Urinary bladder (tissue), 4 donors: ENCODE results near the gene TMPRSS2. TPM values are rescaled to one million over a fixed set of nuclear protein-coding genes. Genes with fewer than 3 reads are reported as not detected.

Experiments used
- DNase-seq: peaks from one replicate; pipeline ENCODE4 v3.0.0-alpha.2; 2015; ENCODE audit errors: extremely low spot score
- H3K27ac ChIP-seq: one replicate; pipeline ENCODE4 v1.5.1; 2013; ENCODE audit warnings: low read depth, mild to moderate bottlenecking, moderate library complexity
- H3K36me3 ChIP-seq: one replicate; pipeline ENCODE4 v1.6.1; 2013; ENCODE audit warnings: mild to moderate bottlenecking, moderate library complexity; ENCODE audit not compliant: insufficient read depth
- H3K4me1 ChIP-seq: one replicate; pipeline ENCODE4 v1.6.1; 2013; ENCODE audit warnings: mild to moderate bottlenecking, moderate library complexity; ENCODE audit not compliant: insufficient read depth
- H3K4me3 ChIP-seq: one replicate; pipeline ENCODE4 v1.5.1; 2013; ENCODE audit warnings: low read depth, low read length
- WGBS: extraction: QIAGEN DNeasy Blood & Tissue Kit; methylation state at CpG from one replicate; pipeline ENCODE4 v1.1.7; 2013; 5-methylcytosine and 5-hydroxymethylcytosine counted together
- polyA plus RNA-seq: library from polyadenylated mRNA; stranded (reverse); fragments of 200-250 nt; gene quantifications from one replicate; pipeline ENCODE4 v1.2.3, GENCODE V29; 2013
- total RNA-seq: library from RNA; depleted of rRNA; stranded (reverse); fragments of >200 nt; gene quantifications from one replicate; pipeline ENCODE4 v1.2.3, GENCODE V29; 2014
- donor health status: healthy with polysubstance abuse.
- donor health status: healthy.

TMPRSS2 gene
- total and polyA plus RNA-seq, 2 donors, result 5.1 to 27.1 TPM

DNA sequence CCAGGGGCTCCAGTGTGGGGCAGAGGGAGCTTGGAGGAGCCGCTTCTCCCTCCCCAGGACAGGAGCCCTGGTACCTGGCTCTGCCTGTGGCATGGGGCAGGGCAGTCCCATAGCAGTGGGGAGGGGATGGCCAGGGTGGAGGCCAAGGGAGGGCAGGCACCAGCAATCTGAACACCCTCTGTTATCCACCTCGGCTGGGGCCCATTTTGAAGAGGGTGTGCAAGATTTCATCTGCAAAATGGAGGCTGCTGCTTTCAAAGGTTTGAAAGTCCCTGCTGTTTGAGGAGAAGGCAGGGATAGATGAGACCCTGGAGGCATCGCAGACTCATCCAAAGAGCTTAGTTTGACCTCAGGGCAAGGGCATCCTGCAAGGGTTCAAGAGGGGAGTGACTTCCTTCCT, 15.2 kb upstream of the TMPRSS2 start:
- DNase-seq, result no peak
- Histone ChIP-seq H3K4me1 (no peaks in the 10 kb centered on the region), H3K36me3 (no peaks in the 10 kb centered on the region), H3K4me3 (no peak overlapping the region), H3K27ac (no peak overlapping the region)
- WGBS, result 91% methylated on average over 3 of the region's 3 CpGs

DNA sequence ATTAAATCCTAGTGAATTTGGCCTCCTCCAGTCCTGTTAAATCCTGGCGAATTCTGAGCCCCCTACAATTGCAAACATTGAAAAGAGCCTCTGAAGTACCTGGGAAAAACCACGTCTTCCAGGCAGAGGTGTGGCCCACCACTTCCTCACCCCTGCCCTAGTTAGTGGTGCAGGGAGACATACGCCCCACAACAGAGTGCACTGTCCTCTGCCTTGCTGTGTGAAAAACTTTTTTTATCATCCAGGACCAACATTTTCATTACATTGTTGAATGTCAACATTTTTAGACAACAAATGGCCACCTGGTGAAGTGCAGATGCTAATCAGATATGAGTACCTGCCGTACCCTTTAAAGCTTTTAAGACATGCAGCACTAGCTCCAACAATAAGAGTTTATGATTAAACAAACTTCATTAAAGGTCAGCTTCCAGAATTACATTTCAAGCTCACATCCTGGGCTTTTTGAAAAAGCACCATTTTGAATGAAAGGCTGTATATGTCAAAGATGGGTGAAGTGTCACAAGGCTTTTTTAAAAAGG, 13.6 kb upstream of the TMPRSS2 start:
- DNase-seq, result no peak
- Histone ChIP-seq H3K4me1 (no peaks in the 10 kb centered on the region), H3K36me3 (no peaks in the 10 kb centered on the region), H3K27ac (no peak overlapping the region), H3K4me3 (no peak overlapping the region)
- WGBS, result 59% methylated on average over 4 of the region's 4 CpGs

DNA sequence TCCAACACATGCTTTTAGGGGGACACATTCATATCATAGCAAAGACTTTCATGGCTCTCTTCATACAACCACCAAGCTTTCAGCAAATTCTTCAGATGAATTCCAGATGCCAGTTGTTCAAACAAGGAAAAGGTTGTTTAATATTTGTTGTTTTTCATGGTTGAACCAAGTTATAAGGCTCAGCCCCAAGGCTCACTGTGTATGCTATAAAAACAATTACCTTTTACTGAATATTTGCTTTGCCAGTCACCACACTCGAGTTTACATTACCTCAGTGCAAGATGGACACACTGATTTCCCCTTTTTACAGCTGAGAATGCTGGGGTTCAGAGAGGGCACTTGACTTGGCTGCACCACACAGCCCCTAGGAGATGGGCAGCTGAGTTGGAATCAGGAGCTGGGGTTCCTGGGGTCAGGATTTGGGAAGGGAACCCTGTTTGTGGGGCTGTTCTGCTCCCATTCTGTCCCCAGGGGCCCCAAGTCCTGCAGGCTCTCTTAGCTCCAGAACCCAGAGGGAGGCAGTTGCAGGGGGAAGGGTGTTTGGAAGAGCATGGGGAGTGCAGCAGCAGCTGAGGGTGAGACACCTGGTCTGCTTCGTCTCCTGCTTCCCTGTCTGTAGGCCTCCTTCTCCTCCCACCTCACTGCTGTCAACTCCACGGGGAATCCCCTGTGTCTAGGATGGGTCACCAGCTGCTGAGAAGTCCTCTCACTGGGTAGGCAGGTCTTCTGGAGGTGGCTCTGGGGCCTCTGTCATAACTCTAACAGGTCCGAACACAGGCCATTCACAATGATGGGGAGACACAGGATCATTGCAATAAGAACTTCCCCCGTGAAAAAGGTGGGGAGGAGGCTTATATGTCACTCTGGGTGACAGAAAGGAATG, 12.8 kb upstream of the TMPRSS2 start:
- H3K27ac ChIP-seq, result no peak overlapping the region
- H3K4me1 ChIP-seq, result no peaks in the 10 kb centered on the region
- no peak for DNase-seq
- WGBS, result 53% methylated on average over 5 of the region's 5 CpGs
- H3K4me3 ChIP-seq, result no peak overlapping the region
- H3K36me3 ChIP-seq, result no peaks in the 10 kb centered on the region

DNA sequence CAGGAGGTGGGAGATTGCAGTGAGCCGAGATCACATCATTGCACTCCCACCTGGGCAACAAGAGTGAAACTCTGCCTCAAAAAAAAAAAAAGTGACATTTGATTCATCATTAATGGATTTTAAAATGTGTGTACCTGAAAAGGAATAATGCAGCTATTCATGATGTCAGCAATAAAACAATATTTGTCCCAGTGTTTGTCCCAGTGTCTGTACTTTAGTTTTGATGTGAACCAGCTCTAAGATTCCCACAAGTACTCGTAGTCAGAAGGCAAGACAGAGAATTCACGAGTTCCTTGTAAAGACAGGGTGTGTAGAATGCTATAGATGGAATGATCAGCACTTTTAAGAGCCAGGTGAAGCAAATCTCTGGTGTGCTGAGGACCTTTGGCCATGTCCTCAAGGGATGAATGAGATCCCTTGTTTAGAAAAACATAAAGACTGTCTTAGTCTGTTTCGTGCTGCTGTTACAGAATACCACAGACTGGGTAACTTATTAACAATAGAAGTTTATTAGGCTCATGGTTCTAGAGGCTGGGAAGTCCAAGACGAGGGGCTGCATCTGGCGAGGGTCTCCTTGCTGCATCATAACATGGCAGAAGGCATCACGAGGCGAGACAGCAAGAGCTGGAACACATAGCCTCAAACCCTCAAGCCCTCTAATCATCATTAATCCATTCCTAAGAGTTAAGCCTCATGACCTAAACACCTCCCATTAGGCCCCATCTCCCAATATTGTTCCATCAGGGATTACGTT, 12.0 kb upstream of the TMPRSS2 start:
- Histone ChIP-seq H3K36me3 (no peaks in the 10 kb centered on the region), H3K4me3 (no peak overlapping the region), H3K27ac (no peak overlapping the region), H3K4me1 (no peaks in the 10 kb centered on the region)
- no peak for DNase-seq
- 79% methylated on average over 9 of the region's 9 CpGs for WGBS

DNA sequence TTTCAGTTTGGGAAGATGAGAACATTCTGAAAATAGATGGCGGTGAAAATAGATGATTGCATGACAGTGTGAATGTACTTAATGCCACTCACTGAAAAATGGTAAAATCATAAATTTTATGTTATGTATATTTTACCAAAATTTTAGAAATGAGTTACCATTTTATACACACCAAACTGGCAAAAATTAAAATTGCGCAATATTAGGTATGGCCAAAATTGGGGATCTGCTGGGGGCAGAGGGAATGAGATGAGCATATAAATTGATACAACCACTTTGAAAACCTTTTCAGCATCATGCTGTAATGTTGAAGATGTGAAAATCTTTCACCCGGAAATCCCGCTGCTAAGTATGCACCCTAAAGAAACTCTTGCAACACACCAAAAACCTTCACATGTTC, 10.8 kb upstream of the TMPRSS2 start:
- no peaks in the 10 kb centered on the region for H3K4me1 ChIP-seq
- no peak for DNase-seq
- H3K36me3 ChIP-seq, result no peaks in the 10 kb centered on the region
- no peak overlapping the region for H3K27ac ChIP-seq
- no peak overlapping the region for H3K4me3 ChIP-seq
- WGBS, result 95% methylated on average over 4 of the region's 4 CpGs

DNA sequence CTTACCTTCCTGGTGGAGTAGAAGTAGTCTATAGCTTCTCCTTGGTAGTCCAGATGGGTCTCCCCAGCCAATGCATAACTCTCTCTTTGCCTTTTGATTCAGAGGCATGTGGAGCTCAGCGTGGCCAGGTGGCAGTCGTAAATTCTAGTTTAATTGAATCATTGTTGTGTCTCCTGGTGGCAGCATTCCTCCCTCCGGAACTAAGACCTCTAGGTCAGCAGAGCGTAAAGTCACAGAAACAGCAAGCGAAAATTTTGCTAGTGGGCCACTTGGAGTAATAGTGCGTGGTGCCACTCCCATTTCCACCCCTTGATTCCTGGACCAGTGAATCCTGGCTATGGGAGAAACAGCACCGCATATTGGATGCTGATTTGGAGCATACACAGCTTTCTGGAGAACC, 3.9 kb upstream of the TMPRSS2 start:
- H3K27ac ChIP-seq, result no peak overlapping the region
- H3K4me3 ChIP-seq, result no peak overlapping the region
- WGBS, result 47% methylated on average over 7 of the region's 7 CpGs
- no peaks in the 10 kb centered on the region for H3K36me3 ChIP-seq
- no peak for DNase-seq
- H3K4me1 ChIP-seq, result no peaks in the 10 kb centered on the region

DNA sequence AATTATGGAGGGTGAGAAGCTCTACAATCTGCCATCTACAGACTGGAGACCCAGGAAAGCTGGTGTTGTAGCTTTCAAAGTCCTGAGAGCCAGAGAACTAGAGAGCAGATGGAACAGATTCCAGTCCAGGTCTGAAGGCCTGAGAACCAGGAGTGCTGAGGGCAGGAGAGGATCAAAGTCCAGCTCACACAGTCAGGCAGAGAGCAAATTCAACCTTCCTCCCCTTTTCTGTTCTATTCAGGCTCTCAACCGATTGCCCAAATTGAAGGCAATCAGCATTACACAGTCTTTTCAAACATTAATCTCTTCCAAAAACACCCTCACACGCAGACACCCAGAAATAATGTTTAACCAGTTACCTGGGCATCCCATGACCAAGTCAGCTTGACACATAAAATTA, 2.5 kb upstream of the TMPRSS2 start:
- no peak overlapping the region for H3K27ac ChIP-seq
- H3K36me3 ChIP-seq, result no peaks in the 10 kb centered on the region
- no peaks in the 10 kb centered on the region for H3K4me1 ChIP-seq
- DNase-seq, result no peak
- H3K4me3 ChIP-seq, result no peak overlapping the region
- 51% methylated on average over 2 of the region's 2 CpGs for WGBS

DNA sequence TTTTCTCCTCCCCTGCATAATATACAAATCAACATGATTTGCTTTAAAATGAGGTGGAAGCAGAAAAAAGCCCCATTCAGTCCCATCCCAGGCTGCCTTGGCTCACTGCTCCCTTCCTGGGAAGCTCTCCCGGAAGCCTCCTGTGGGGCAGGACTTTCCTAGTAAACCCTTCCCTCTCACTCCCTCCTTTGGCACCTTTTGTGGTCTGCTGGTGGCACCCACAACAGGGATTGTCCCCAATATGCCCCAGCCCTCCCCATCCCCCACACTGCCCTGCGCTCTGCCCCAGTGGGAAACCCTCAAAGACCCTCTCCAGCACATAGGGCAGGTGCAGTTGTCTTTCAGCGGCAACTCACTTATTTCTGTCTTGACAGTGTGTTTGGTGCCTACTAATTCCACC, 1.8 kb upstream of the TMPRSS2 start:
- Histone ChIP-seq H3K4me3 (no peak overlapping the region), H3K4me1 (no peaks in the 10 kb centered on the region), H3K36me3 (no peaks in the 10 kb centered on the region), H3K27ac (no peak overlapping the region)
- WGBS, result 54% methylated on average over 3 of the region's 3 CpGs
- no peak for DNase-seq

DNA sequence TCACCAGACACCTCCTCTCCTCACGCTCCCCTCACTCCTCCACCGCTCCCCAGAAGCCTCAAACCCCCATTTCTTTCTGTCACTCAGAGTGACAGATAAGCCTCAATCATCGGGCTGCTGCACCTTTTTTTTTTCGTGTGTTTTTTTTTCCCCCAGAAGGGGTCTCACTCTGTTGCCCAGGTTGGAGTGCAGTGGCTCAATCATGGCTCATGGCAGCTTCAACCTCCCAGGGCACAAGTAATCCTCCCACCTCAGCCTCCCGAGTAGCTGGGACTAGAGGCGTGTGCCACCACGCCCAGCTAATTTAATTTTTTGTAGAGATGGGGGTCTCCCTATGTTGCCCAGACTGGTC, 1.2 kb upstream of the TMPRSS2 start:
- Histone ChIP-seq H3K27ac (no peak overlapping the region), H3K36me3 (no peaks in the 10 kb centered on the region), H3K4me3 (no peak overlapping the region), H3K4me1 (no peaks in the 10 kb centered on the region)
- 55% methylated on average over 7 of the region's 7 CpGs for WGBS
- DNase-seq, result no peak

DNA sequence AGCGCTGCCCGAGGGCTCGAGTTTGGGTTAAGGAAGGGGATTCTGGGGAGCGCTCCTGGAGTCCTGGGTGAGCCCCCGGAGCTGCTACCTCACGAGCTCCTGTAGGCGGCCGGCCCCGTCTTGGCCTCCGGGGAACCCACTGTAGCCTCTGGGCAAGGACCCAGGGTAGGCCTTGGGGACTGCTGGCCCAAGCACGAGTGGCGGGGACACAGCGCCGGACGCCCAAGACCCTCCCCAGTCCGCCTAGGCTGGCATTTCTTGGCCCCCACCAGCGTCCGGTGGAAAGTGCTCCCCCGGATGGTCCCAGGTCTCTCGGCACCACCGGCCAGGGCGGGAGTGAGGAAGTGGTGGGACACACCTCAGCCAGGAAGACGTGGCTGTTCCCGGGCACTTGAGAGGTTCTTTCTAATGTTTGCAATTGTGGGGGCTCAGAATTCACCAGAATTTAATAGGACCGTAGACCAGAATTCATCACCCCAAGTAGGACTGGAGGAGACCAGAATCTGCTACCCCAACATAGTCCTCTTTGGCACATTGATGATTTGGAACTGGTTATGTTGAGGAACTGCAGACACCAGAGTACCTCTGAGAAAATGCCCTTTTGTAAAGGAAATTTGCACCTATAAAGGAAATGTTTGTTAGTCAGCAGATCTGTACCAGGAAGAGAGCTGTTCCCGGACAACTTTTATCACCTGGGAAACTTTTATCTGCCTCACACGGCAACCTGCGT, 622 bp upstream of the TMPRSS2 start:
- DNase-seq, result no peak
- H3K36me3 ChIP-seq, result no peaks in the 10 kb centered on the region
- H3K4me3 ChIP-seq, result peak overlapping the region; percentile 19
- peak overlapping the region; percentile 45 for H3K27ac ChIP-seq
- 7% methylated on average over 28 of the region's 28 CpGs for WGBS
- H3K4me1 ChIP-seq, result no peaks in the 10 kb centered on the region

DNA sequence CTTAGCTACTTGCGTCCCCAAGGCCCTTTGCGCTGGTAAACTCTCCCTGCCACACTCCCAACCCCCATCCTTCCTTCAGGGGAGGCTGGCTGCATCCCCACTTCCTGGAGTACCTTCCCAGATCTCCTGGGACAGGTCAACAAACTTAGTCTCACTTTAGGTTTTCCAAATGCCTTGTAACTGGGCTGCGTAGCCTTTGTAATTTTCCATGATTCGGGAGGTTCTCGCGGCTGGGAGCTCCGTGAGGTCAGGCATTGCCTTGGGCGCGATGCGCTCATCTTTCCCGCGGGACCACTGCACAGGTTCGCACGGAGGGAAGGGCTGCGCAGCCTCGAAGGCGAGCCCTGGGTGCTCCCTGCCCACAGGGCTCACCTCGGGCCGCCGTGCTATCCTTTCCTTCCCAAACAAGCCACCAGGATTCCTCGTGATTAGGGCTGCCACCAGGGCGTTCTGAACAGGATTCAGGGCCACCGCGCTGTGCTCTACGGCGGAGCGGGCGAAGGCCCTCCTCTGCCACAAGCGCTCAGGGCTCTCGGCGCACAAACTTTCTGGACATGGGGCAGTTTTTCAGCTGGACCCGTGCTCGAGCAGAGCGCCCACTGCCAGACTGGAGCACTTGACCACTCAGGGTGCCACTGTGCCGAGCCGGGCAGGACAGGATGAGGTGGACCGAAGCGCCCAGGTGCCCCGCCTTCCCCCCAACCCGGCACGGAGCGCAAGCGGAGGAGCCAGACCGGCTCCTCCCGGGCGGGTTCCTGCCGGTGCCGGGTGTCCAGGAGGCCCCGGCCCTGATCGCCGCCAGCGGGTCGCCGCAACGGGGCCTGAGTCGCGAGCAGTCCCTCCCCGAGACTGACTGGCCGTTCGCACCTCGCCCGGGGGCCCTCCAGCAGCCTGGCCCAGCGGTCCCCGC, 1.1 kb downstream of the TMPRSS2 start:
- Histone ChIP-seq H3K4me3 (peak overlapping the region; percentile 19), H3K27ac (peak overlapping the region; percentile 44)

DNA sequence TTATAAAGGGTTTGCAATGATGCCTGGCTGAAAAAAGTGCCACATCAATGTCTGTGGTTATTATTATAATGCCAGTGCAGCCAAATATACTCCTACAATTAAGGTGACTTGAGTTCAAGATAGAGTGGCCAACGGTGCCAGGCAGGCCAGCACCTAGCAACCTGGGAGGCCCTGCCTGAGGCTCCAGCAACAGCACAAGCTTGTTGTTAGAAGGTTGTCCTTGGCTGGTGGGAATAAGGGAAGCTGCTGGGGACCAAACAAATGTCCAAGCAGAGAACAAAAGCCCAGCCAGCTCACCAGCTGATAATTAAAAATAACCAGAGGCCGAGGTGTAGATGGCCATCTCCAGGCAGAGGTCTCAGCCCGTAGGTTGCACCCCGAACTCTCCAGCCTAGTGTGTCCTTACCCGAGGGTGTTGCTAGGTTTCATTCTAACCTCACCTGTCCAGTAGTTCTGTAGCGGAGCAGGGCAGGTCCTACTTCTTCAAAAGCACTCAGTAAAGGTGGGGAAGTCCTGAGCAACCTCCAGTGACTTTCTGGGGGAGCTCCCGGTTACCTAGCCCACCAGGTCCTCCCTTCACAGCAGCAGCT, 1.9 kb downstream of the TMPRSS2 start:
- Histone ChIP-seq H3K4me1 (no peaks in the 10 kb centered on the region), H3K36me3 (no peaks in the 10 kb centered on the region), H3K27ac (no peak overlapping the region), H3K4me3 (no peak overlapping the region)
- WGBS, result 59% methylated on average over 7 of the region's 7 CpGs
- no peak for DNase-seq

More for the DNA sequence above, 1.1 kb downstream of the TMPRSS2 start:
- H3K4me1 ChIP-seq, result no peaks in the 10 kb centered on the region
- H3K36me3 ChIP-seq, result no peaks in the 10 kb centered on the region
- 3% methylated on average over 64 of the region's 64 CpGs for WGBS
- no peak for DNase-seq
